ENCODE measurements around the gene BORCS5.
"Not testable (repeated sequence)": the region's sequence is repeated elsewhere in the genome, so short reads cannot be mapped to it uniquely, and the experiment has no call there.

Gene BORCS5

DNA sequence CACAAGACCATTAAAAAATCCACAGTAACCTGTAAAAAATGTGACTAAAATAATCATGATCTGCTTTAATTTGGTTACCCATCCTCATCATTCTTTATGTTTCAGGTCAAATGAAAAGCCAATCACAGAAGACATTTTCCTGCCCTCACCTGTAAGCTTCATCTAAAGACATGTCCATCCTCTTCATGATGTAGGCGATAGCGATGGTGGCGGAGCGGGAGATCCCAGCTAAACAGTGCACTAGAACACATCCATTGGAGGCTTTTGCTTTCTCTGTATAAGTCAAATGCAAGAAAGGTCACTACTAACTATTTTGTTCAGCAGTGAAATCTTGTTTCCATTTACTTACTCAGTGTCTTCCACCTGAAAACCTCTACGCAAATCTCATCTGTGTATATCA is 123.2 kb downstream of the BORCS5 start:
- in situ Hi-C loops (cut with HindIII; ENCODE audit: low sequenced_read_pairs), result no loop called here

GRCh38 chr12:12481631-12482030 is 124.8 kb downstream of the BORCS5 start:
- in situ Hi-C loops (cut with HindIII; ENCODE audit: low sequenced_read_pairs), result no loop called here

DNA sequence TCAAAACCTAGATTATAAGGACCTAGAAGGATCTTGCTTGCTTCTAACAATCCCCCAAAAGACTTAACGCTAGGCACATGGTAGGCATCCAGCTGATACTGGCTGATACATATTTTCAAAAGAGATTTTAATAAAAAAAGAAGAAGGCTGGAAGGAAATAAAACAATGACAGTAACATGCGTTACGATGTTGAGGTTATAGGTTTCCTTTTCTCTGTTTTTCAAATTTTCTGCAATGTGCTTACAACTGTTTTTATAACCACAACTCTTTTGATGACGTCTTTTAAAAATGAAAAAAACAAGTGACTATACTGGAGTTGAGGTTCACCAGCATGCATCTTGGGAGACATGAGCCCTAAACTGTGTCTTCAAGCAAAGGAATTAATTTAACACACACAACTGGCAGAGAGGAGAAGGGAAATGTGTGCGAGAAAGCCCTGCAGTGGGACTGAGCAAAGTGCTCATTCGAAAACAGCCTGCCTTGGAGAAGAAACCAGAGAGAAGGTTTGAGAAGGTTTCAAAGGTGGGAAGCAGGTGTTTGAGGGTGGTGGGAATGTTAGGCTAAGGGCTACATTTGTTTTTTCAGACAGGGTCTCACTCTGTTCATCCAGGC is 125.4 kb downstream of the BORCS5 start:
- in situ Hi-C loops (cut with HindIII; ENCODE audit: low sequenced_read_pairs), result no loop called here

DNA sequence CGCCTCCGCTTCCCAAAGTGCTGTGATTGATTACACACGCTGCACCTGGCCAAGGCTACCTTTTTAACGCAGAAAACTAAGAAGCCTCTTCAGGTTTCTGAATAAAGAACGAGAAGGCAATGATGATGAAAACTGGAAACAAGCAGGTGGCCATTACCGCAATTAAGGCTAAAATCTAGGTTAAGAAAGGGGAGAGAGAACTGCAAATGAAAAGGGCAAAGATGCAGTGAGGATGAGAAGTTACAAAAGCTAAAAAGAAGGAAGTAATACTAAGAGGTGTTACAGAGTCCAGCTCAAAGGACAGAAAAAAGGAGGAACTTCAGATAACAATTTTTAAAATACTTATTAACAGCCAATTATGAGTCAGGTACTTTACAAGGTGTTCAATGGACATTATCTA is 126.1 kb downstream of the BORCS5 start:
- in situ Hi-C loops (cut with HindIII; ENCODE audit: low sequenced_read_pairs), result no loop called here

- in situ Hi-C loops (cut with HindIII; ENCODE audit: low sequenced_read_pairs), result no loop called here
Measured at GRCh38 chr12:12483438-12483837, 126.6 kb downstream of the BORCS5 start.

GRCh38 chr12:12486661-12487240 is 129.9 kb downstream of the BORCS5 start:
- in situ Hi-C loops (cut with HindIII; ENCODE audit: low sequenced_read_pairs), result no loop called here

DNA sequence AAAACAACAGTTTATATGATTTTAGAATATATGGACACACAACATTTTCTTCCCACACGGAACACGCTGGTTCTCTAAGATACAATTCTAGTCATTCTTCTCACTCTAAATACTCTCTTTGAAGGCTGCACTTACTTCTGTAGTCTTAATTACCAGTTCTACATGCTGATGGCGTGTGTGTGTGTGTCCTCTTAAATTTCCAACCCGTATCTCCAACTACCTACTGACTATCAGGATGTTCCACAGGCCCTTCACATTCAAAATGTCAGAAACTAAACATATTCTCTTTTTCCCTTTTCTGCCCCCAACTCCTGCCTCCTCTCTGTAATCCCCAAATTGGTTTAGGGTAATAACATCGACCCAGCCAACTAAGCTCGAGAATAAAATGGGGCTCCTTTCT is 130.6 kb downstream of the BORCS5 start:
- in situ Hi-C loops (cut with HindIII; ENCODE audit: low sequenced_read_pairs), result no loop called here

GRCh38 chr12:12488296-12488695 is 131.4 kb downstream of the BORCS5 start:
- in situ Hi-C loops (cut with HindIII; ENCODE audit: low sequenced_read_pairs), result no loop called here

DNA sequence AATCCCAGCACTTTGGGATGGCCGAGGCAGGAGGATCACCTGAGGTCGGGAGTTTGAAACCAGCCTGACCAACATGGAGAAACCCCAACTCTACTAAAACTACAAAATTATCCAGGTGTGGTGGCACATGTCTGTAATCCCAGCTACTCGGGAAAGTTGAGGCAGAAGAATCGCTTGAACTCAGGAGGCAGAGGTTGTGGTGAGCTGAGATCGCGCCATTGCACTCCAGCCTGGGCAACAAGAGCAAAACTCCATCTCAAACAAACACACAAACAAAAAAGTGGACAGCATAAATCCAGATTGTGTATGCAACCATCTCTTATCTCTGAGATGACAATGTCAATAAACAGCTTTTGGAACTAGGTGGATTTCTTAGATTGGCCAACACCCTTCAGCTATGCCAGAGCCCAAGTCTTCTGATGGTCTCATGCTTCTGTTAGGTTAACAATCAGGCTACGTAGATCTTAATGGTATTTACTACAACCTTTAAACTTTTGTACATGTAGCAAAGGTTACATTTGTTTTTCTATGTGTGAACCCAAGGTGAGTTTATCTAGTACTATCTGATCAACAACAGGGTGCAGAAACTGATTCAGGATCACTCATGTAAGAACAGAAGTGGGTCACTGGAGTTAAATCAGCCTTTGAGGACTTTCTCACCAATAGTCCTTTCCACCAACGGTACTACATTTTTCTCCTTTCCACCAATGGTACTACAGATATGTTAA is 132.1 kb downstream of the BORCS5 start:
- in situ Hi-C loops (cut with HindIII; ENCODE audit: low sequenced_read_pairs), result no loop called here

- in situ Hi-C loops (cut with HindIII; ENCODE audit: low sequenced_read_pairs), result no loop called here
Measured at GRCh38 chr12:12491606-12492005, 134.7 kb downstream of the BORCS5 start.

GRCh38 chr12:12492547-12492946 is 135.7 kb downstream of the BORCS5 start:
- in situ Hi-C loops (cut with HindIII; ENCODE audit: low sequenced_read_pairs), result no loop called here

GRCh38 chr12:12495536-12495935 is 138.7 kb downstream of the BORCS5 start:
- in situ Hi-C loops (cut with HindIII; ENCODE audit: low sequenced_read_pairs), result loop anchor here (5.0 kb wide), 1 partner anchor 98 kb away; no protein-coding TSS in a partner anchor

DNA sequence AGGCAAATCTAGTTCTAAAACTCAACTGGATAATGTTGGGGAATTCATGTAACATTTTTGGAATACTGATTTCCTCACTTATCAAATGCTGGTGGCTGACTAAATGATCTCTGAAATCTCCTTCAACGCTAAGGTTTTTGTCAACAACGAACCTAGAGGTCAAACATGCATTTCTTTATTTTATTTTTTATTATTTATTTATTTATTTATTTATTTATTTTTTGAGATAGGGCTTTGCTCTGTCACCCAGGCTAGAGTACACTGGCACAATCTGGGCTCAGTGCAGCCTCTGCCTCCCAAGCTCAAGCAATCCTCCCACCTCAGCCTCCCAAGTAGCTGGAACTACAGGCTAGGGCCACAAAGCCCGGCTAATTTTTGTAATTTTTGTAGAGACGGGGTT is 141.3 kb downstream of the BORCS5 start:
- in situ Hi-C loops (cut with HindIII; ENCODE audit: low sequenced_read_pairs), result loop anchor here (5.0 kb wide), 1 partner anchor 101 kb away; no protein-coding TSS in a partner anchor

DNA sequence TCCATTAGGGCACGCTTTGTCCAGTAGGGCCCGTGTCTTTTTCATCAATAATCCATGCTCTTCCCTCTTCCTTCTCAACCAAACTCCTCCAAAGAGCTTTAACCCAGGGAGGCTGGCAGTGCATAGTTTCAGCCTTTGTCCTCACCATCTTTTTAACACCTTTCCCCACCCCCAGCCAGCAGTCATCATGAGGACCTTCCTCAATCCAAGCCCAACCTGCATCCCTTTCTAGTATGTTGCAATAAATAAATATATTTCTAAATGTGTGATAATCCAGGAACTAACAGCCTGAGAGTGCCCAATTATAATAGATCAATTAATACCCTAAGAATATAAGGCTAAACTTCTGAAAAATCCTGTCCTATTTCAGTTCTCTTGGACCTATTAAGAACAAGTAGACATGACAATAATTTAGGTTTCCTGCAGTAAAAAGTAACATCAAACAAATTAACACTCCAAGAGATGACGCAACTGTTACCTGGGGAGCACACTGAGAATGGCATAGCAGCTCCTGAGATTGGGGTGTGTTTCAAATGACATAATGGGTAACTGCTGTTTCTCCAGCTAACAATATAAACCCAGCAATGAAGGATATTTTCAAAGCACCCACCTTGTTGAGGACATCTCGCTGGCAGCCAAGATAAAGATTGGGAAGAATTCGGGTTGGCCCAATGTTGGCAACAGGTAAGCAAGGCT is 143.2 kb downstream of the BORCS5 start:
- in situ Hi-C loops (cut with HindIII; ENCODE audit: low sequenced_read_pairs), result loop anchor here (5.0 kb wide), 1 partner anchor 103 kb away; no protein-coding TSS in a partner anchor

- in situ Hi-C loops (cut with HindIII; ENCODE audit: low sequenced_read_pairs), result no loop called here
Measured at GRCh38 chr12:12501121-12501520, 144.2 kb downstream of the BORCS5 start.

DNA sequence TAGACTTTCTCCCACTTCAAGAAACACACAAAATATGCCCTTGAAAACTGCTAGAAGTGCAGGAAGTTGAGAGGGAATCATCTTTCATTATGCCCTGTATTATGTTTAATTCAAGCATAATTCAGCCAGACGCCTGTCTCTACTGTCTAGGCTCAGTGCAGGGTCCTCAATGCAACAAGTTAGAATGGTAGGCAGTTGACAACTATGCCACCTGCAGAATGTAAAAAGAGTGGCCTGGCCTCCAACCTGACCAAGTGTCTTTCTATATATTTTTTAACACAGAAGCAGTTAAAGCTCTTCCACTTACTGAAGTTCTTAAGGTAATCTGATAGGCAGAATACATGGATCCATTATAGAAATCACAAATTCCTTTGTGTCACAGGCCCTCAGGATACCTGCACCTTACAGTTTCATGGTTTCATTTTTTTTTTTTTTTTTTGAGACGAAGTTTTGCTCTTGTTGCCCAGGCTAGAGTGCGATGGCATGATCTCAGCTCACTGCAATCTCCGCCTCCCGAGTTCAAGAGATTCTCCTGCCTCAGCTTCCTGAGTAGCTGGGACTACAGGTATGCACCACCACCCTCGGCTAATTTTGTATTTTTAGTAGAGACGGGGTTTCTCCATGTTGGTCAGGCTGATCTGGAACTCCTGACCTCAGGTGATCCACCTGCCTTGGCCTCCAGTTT is 145.4 kb downstream of the BORCS5 start:
- in situ Hi-C loops (cut with HindIII; ENCODE audit: low sequenced_read_pairs), result not testable (repeated sequence)

DNA sequence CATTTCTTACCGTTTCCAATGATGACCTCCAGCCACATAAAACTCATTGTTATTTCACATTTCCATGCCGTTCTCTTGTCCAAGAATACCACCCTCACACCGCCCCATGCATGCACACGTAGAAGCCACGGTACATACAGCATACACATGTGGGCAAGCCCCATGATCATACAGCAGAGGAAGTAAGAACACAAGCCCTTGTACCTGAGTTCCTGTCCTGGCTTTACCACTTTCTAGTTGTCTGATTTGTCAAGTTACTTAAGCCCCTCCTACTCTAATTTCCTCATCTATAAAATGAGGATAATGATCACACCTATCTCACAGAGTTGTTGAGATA is 145.9 kb downstream of the BORCS5 start:
- in situ Hi-C loops (cut with HindIII; ENCODE audit: low sequenced_read_pairs), result no loop called here

DNA sequence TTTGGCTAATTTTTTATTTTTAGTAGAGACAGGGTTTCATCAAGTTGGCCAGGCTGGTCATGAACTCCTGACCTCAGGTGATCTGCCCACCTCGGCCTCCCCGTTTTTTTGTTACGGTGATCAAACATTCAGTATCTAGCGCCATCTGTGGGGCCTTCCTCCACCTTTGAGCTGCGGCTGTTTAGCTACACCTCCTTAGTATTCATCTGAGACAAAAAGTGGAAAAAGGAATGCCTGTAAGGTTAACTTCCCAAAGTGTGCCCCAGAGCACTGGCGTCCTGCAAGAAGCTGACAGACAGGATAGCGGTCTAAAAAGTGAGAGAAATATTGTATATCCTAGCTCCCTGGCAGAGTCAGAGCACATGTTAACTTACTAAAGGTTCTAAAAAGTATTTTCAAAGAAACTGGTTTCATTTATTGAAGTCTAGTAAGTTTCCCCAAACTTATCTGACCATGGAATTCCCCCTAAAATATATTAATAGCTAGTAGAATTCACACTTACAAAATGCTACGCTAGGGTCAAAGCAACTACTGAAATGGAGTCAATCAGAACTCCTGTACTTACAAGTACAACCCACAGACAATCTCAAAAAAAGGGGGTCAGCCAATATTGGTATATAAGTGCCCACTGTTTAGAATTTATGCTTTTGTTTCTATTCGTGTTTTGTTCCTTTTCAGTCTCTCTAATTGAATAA is 146.7 kb downstream of the BORCS5 start:
- in situ Hi-C loops (cut with HindIII; ENCODE audit: low sequenced_read_pairs), result no loop called here

- in situ Hi-C loops (cut with HindIII; ENCODE audit: low sequenced_read_pairs), result no loop called here
Measured at GRCh38 chr12:12505544-12506495, 148.9 kb downstream of the BORCS5 start.
